GM18507 (cell line): ENCODE results near the gene RAB40B.

Experiments
- DNase-seq: peaks from one replicate; pipeline ENCODE4 v3.0.0; 2011; ENCODE audit warnings: low read depth; ENCODE audit not compliant: insufficient read length; ENCODE audit errors: extremely low spot score
- FAIRE-seq: peaks from 2 replicates; lab custom pipeline; 2011; peaks lifted over from hg19 to GRCh38; lab: Jason Lieb, UNC

RAB40B gene

GRCh38 chr17:82605939-82606600 is 92.4 kb downstream of the RAB40B start:
- no peak for FAIRE-seq
- DNase-seq: no peak
